Neural crest cell (in vitro differentiated cells): ENCODE data around the gene IL1B. TPM values are rescaled to one million over a fixed set of nuclear protein-coding genes. Genes with fewer than 3 reads are reported as not detected.

ENCODE experiments used
- DNase-seq: peaks from one replicate; pipeline ENCODE4 v3.0.0; 2021; ENCODE audit warnings: low read depth, mixed read lengths, low spot score
- H3K27ac Mint-ChIP-seq: one replicate; pipeline ENCODE4 v1.8.0; 2021; ENCODE audit warnings: mild to moderate bottlenecking, mixed read lengths; ENCODE audit not compliant: unreplicated experiment
- H3K27me3 Mint-ChIP-seq: 2 replicates; pipeline ENCODE4 v1.8.0; 2021; ENCODE audit warnings: low read depth, mild to moderate bottlenecking, mixed read lengths
- H3K36me3 Mint-ChIP-seq: 2 replicates; pipeline ENCODE4 v1.8.0; 2021; ENCODE audit warnings: low read depth, mild to moderate bottlenecking, mixed read lengths
- H3K4me1 Mint-ChIP-seq: 2 replicates; pipeline ENCODE4 v1.8.0; 2021; ENCODE audit warnings: mixed read lengths
- H3K4me3 Mint-ChIP-seq: one replicate; pipeline ENCODE4 v1.8.0; 2021; ENCODE audit warnings: mild to moderate bottlenecking, mixed read lengths
- H3K9me3 Mint-ChIP-seq: 2 replicates; pipeline ENCODE4 v1.8.0; 2021; ENCODE audit warnings: mixed read lengths
- CTCF ChIP-seq: fragments of 200-600 bp; sonication (generic); conservative IDR thresholded peaks from 2 replicates; pipeline ENCODE4 v1.5.0; 2021; ENCODE audit warnings: antibody characterized with exemption, mild to moderate bottlenecking
- total RNA-seq: library from RNA; stranded (reverse); gene quantifications from 2 replicates; pipeline ENCODE4 v1.2.1, GENCODE V29; 2021

IL1B gene
- total RNA-seq, 1 donor from 2014 or later: not detected

- Mint-ChIP-seq H3K4me1 (no peaks in the 10 kb centered on the region), H3K27me3 (peaks cover 24% of the 10 kb centered on the region)
Measured at GRCh38 chr2:112841295-112842044, 4.9 kb upstream of the IL1B start.

GRCh38 chr2:112840068-112840445, 3.5 kb upstream of the IL1B start:
- Mint-ChIP-seq H3K27ac (no peak overlapping the region), H3K4me1 (no peaks in the 10 kb centered on the region), H3K36me3 (no peaks in the 10 kb centered on the region), H3K9me3 (no peaks in the 10 kb centered on the region), H3K4me3 (no peak overlapping the region), H3K27me3 (peaks cover 27% of the 10 kb centered on the region)
- TF ChIP-seq CTCF: no peak
- no peak for DNase-seq

More at GRCh38 chr2:112841295-112842044, 4.9 kb upstream of the IL1B start:
- Mint-ChIP-seq H3K4me3 (no peak overlapping the region), H3K36me3 (no peaks in the 10 kb centered on the region), H3K9me3 (peaks cover 5% of the 10 kb centered on the region), H3K27ac (no peak overlapping the region)
- DNase-seq: no peak
- TF ChIP-seq CTCF: no peak

- no peak for TF ChIP-seq CTCF
- Mint-ChIP-seq H3K36me3 (no peaks in the 10 kb centered on the region), H3K4me3 (no peak overlapping the region), H3K27ac (no peak overlapping the region), H3K27me3 (peaks cover 27% of the 10 kb centered on the region), H3K9me3 (no peaks in the 10 kb centered on the region), H3K4me1 (no peaks in the 10 kb centered on the region)
- DNase-seq: no peak
Measured at GRCh38 chr2:112839407-112840067, 3.0 kb upstream of the IL1B start.

GRCh38 chr2:112836163-112836560, 417 bp downstream of the IL1B start:
- H3K36me3 Mint-ChIP-seq: no peaks in the 10 kb centered on the region
- no peak for TF ChIP-seq CTCF
- no peak overlapping the region for H3K27ac Mint-ChIP-seq
- no peaks in the 10 kb centered on the region for H3K9me3 Mint-ChIP-seq
- no peak overlapping the region for H3K4me3 Mint-ChIP-seq
- peaks cover 24% of the 10 kb centered on the region for H3K27me3 Mint-ChIP-seq
- H3K4me1 Mint-ChIP-seq: peaks cover 5% of the 10 kb centered on the region
- no peak for DNase-seq

- DNase-seq: no peak
- H3K4me3 Mint-ChIP-seq: no peak overlapping the region
- peaks cover 23% of the 10 kb centered on the region for H3K27me3 Mint-ChIP-seq
- no peaks in the 10 kb centered on the region for H3K9me3 Mint-ChIP-seq
- H3K4me1 Mint-ChIP-seq: peaks cover 5% of the 10 kb centered on the region
- no peak overlapping the region for H3K27ac Mint-ChIP-seq
- no peaks in the 10 kb centered on the region for H3K36me3 Mint-ChIP-seq
- no peak for TF ChIP-seq CTCF
Measured at GRCh38 chr2:112835536-112836162, 930 bp downstream of the IL1B start.
